Tibial nerve (tissue), 4 donors: Measurements from ENCODE around the gene PES1. TPM values are rescaled to one million over a fixed set of nuclear protein-coding genes. Genes with fewer than 3 reads are reported as not detected.

Source experiments
- DNase-seq, 2 donors: peaks; one replicate each; pipeline ENCODE4 v3.0.0-alpha.2; 2019; ENCODE audit warnings: low spot score in 2 of 2
- H3K27ac ChIP-seq, 4 donors: fragments of 200-600 bp; sonication (generic) in 3 of 4; one replicate each; pipeline ENCODE4 v1.5.1; 2017 to 2019; ENCODE audit warnings: mild to moderate bottlenecking in 1 of 4
- H3K27me3 ChIP-seq, 2 donors: fragments of 200-600 bp; sonication (generic) in 1 of 2; one replicate each; pipeline versions ENCODE4 v1.5.1 to v1.6.0; 2017 to 2019
- H3K36me3 ChIP-seq, 3 donors: fragments of 200-600 bp; sonication (generic); one replicate each; pipeline ENCODE4 v1.5.1; 2018 to 2019
- H3K4me1 ChIP-seq, 4 donors: fragments of 200-600 bp; sonication (generic) in 3 of 4; one replicate each; pipeline ENCODE4 v1.5.1; 2017 to 2019
- H3K4me3 ChIP-seq, 4 donors: fragments of 200-600 bp; sonication (generic) in 3 of 4; one replicate each; pipeline ENCODE4 v1.5.1; 2017 to 2019; ENCODE audit warnings: mild to moderate bottlenecking in 1 of 4, moderate library complexity in 1 of 4
- H3K9me3 ChIP-seq, 4 donors: fragments of 200-600 bp; sonication (generic) in 3 of 4; one replicate each; pipeline ENCODE4 v1.5.1; 2017 to 2019
- CTCF ChIP-seq, 5 experiments: fragments of 200-600 bp in 3 of 5; fragments of 450-650 bp in 2 of 5; sonication (generic) in 3 of 5; IDR thresholded peaks; one replicate each; pipeline ENCODE4 v1.5.1; 2016 to 2019; ENCODE audit warnings: antibody characterized with exemption in 5 of 5, mild to moderate bottlenecking in 3 of 5, moderate library complexity in 2 of 5
- EP300 ChIP-seq, 2 donors: sonication (generic); formaldehyde crosslinking; IDR thresholded peaks; one replicate each; pipeline ENCODE4 v1.6.1; 2017; ENCODE audit warnings: antibody characterized with exemption in 2 of 2, mild to moderate bottlenecking in 1 of 2
- POLR2A ChIP-seq, 2 donors: fragments of 450-650 bp; IDR thresholded peaks; one replicate each; pipeline ENCODE4 v1.6.1; 2017; ENCODE audit warnings: antibody characterized with exemption in 2 of 2, mild to moderate bottlenecking in 2 of 2, moderate library complexity in 2 of 2
- WGBS, 2 donors: methylation state at CpG; one replicate each; pipeline ENCODE4 v1.1.5; 2018; 5-methylcytosine and 5-hydroxymethylcytosine counted together
- total RNA-seq, 4 donors: library from RNA; depleted of rRNA; stranded (reverse); fragments of >200 nt; gene quantifications; one replicate each; pipeline ENCODE4 v1.1.0, GENCODE V29; 2016

PES1 gene
- total RNA-seq, 4 donors from 2014 or later, result 53.9 to 74.7 (median 70.3) TPM

GRCh38 chr22:30604723-30605122 lies 13.0 kb upstream of the PES1 start:
- no peak for DNase-seq
- Histone ChIP-seq H3K9me3 (no peaks in the 10 kb centered on the region), H3K27me3 (no peaks in the 10 kb centered on the region), H3K36me3 (no peaks in the 10 kb centered on the region), H3K4me3 (no peak overlapping the region), H3K4me1 (peaks cover 0 to 41% (median 18%) of the 10 kb centered on the region in 4 donors), H3K27ac (no peak overlapping the region)
- TF ChIP-seq EP300 (IDR thresholded peaks at IDR 0.05), result no peak
- no peak for TF ChIP-seq POLR2A (IDR thresholded peaks at IDR 0.05)
- TF ChIP-seq CTCF (IDR thresholded peaks at IDR 0.05), result no peak
- 77 to 84% methylated on average over 2 of the region's 2 CpGs for WGBS, 2 donors

GRCh38 chr22:30603801-30604200 lies 12.1 kb upstream of the PES1 start:
- no peaks in the 10 kb centered on the region for H3K27me3 ChIP-seq
- WGBS, 2 donors, result 62 to 70% methylated on average over 3 of the region's 3 CpGs
- peaks cover 0 to 31% (median 16%) of the 10 kb centered on the region in 4 donors for H3K4me1 ChIP-seq
- DNase-seq, result no peak
- no peak overlapping the region for H3K27ac ChIP-seq
- H3K4me3 ChIP-seq, result no peak overlapping the region
- no peaks in the 10 kb centered on the region for H3K9me3 ChIP-seq
- TF ChIP-seq POLR2A (IDR thresholded peaks at IDR 0.05), result no peak
- TF ChIP-seq CTCF (IDR thresholded peaks at IDR 0.05), result no peak
- no peak for TF ChIP-seq EP300 (IDR thresholded peaks at IDR 0.05)
- no peaks in the 10 kb centered on the region for H3K36me3 ChIP-seq

- H3K9me3 ChIP-seq, result no peaks in the 10 kb centered on the region
- peaks cover 0 to 14% (median 3%) of the 10 kb centered on the region in 4 donors for H3K4me1 ChIP-seq
Observed at GRCh38 chr22:30602049-30602448, 10.3 kb upstream of the PES1 start.

GRCh38 chr22:30601464-30601863 lies 9.8 kb upstream of the PES1 start:
- no peak for TF ChIP-seq CTCF (IDR thresholded peaks at IDR 0.05)
- no peak for TF ChIP-seq POLR2A (IDR thresholded peaks at IDR 0.05)
- no peak for TF ChIP-seq EP300 (IDR thresholded peaks at IDR 0.05)
- Histone ChIP-seq H3K4me1 (peaks cover 0 to 12% (median 2%) of the 10 kb centered on the region in 4 donors), H3K9me3 (no peaks in the 10 kb centered on the region), H3K4me3 (no peak overlapping the region), H3K27ac (no peak overlapping the region), H3K36me3 (no peaks in the 10 kb centered on the region), H3K27me3 (no peaks in the 10 kb centered on the region)
- DNase-seq, result no peak
- WGBS, 2 donors, result 77 to 83% methylated on average over 5 of the region's 5 CpGs

More at GRCh38 chr22:30602049-30602448, 10.3 kb upstream of the PES1 start:
- no peak for TF ChIP-seq POLR2A (IDR thresholded peaks at IDR 0.05)
- TF ChIP-seq CTCF (IDR thresholded peaks at IDR 0.05), result peak in 1 of 5 experiments; percentile 7
- H3K36me3 ChIP-seq, result no peaks in the 10 kb centered on the region
- H3K4me3 ChIP-seq, result no peak overlapping the region
- no peaks in the 10 kb centered on the region for H3K27me3 ChIP-seq
- H3K27ac ChIP-seq, result no peak overlapping the region
- no peak for DNase-seq
- 54 to 58% methylated on average over 3 of the region's 3 CpGs for WGBS, 2 donors

GRCh38 chr22:30600921-30601320 lies 9.2 kb upstream of the PES1 start:
- no peaks in the 10 kb centered on the region for H3K27me3 ChIP-seq
- WGBS, 2 donors, result 64 to 73% methylated on average over 3 of the region's 3 CpGs
- no peak overlapping the region for H3K4me3 ChIP-seq
- no peak overlapping the region for H3K27ac ChIP-seq
- no peak for DNase-seq
- TF ChIP-seq EP300 (IDR thresholded peaks at IDR 0.05), result no peak
- no peak for TF ChIP-seq CTCF (IDR thresholded peaks at IDR 0.05)
- no peaks in the 10 kb centered on the region for H3K36me3 ChIP-seq
- no peaks in the 10 kb centered on the region for H3K9me3 ChIP-seq
- peaks cover 0 to 9% (median 2%) of the 10 kb centered on the region in 4 donors for H3K4me1 ChIP-seq
